Mucosa of stomach (tissue), 1 donor: ENCODE results near the gene ZNF799.
"Not testable (repeated sequence)": the region's sequence is repeated elsewhere in the genome, so short reads cannot be mapped to it uniquely, and the experiment has no call there.

ENCODE experiments used
- H3K27me3 ChIP-seq: one replicate; pipeline ENCODE4 v1.7.0; 2013; ENCODE audit warnings: mild to moderate bottlenecking, low read length; ENCODE audit not compliant: control insufficient read depth, insufficient read depth
- H3K36me3 ChIP-seq: one replicate; pipeline ENCODE4 v1.7.0; 2013; ENCODE audit warnings: low read length; ENCODE audit not compliant: control insufficient read depth, insufficient read depth
- H3K4me1 ChIP-seq: one replicate; pipeline ENCODE4 v1.7.0; 2013; ENCODE audit warnings: mild to moderate bottlenecking, low read length; ENCODE audit not compliant: control insufficient read depth, insufficient read depth
- H3K4me3 ChIP-seq: one replicate; pipeline ENCODE4 v1.7.0; 2013; ENCODE audit warnings: low read length
- H3K9ac ChIP-seq: one replicate; pipeline ENCODE4 v1.7.0; 2013; ENCODE audit warnings: mild to moderate bottlenecking, low read length, moderate library complexity
- H3K9me3 ChIP-seq: one replicate; pipeline ENCODE4 v1.7.0; 2013; ENCODE audit warnings: mild to moderate bottlenecking, low read length, moderate library complexity; ENCODE audit not compliant: control insufficient read depth
- donor health status: Pancreatic carcinoma.

Gene ZNF799

DNA sequence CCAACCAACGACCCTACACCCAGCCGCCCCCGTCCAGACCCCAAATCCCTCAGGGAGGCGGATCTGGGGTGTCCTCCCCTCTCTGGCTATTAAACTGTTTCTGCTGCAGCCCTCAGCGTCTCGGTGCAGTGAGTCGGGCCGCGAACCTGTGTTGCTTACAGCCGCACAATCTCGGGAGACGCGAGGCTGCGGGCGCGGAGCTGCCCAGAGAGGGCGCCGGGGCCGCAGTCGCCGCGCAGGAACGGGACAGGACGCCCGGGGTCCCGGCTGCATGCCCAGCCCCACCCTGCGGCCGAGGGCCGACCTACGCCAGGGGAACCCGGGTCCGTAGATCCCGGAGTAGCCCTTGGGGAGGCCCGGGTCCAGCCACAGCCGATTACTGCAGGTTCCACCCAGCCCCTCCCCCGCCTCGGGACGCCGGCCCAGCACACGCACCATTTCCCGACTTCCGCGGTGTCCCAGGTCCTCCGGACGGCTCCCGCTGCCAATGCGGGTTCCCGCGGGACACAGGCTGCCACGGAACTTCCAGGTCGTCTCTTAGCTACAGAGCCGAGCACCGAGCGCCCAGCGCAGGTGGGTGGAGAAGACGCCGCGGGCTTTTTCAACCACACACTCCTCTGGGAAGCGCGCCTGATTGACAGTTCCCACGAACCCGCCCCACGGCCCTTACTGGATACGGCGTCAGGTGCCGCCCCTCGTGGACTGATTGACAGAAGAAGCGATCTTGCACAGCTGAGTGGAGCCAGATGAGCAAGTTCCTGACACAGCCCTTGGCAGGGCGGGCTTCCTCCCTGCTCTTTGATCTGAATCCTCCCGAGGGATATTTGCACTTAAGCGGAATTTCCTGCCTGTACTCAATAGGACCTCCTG lies at the start of gene ZNF799:
ZNF799 (minus strand) TSS at position 639 of the 870 bp plus-strand sequence; CDS start at position 438, 201 bp downstream.
- H3K36me3 ChIP-seq, result no peaks in the 10 kb centered on the region
- H3K27me3 ChIP-seq, result no peaks in the 10 kb centered on the region
- no peaks in the 10 kb centered on the region for H3K4me1 ChIP-seq
- peak within 1 kb of the TSS; percentile 35 for H3K4me3 ChIP-seq
- H3K9ac ChIP-seq, result peak within 1 kb of the TSS; percentile 54
- H3K9me3 ChIP-seq, result no peaks in the 10 kb centered on the region

DNA sequence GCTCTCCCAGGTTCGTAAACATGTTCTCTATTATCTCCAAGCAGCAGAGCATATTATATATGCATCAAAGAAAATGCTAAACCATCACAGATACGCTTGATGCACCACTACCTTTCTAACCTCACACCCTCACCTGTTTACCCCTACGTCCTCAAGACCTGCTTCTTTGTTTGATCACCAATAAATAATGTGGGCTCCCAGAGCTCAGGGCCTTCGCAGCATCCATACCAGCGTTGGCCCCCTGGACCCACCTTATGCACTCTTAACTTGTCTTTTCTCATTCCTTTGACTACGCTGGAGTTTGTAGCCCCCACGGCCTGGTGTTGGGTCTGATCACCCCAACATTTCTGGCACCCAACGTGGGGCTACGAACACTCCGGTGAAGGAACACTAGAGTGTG lies 49.8 kb upstream of the ZNF799 start:
- Histone ChIP-seq H3K4me3 (no peak overlapping the region), H3K9ac (no peak overlapping the region), H3K27me3 (no peaks in the 10 kb centered on the region), H3K9me3 (no peaks in the 10 kb centered on the region), H3K36me3 (no peaks in the 10 kb centered on the region), H3K4me1 (no peaks in the 10 kb centered on the region)

DNA sequence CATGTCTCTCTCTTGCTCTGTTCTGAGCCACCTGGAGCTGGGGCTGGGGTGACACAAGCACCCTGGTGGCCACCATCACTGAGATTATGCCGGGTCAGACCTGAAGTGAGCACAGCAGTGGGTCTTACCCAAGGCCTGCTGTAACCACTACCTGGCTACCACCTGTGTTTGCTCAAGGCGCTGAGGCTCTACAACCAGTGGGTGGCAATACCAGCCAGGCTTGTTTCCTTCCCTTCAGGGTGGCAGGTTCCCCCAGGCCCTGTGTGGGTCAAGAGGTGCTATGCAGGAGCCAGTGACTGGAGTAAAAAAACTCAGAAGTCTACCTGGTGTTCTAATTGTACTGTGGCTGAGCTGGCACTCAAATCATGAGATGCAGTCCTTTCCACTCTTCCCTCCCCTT lies 47.7 kb upstream of the ZNF799 start:
- Histone ChIP-seq H3K4me3 (no peak overlapping the region), H3K9ac (no peak overlapping the region), H3K36me3 (no peaks in the 10 kb centered on the region), H3K4me1 (no peaks in the 10 kb centered on the region), H3K27me3 (no peaks in the 10 kb centered on the region), H3K9me3 (no peaks in the 10 kb centered on the region)

DNA sequence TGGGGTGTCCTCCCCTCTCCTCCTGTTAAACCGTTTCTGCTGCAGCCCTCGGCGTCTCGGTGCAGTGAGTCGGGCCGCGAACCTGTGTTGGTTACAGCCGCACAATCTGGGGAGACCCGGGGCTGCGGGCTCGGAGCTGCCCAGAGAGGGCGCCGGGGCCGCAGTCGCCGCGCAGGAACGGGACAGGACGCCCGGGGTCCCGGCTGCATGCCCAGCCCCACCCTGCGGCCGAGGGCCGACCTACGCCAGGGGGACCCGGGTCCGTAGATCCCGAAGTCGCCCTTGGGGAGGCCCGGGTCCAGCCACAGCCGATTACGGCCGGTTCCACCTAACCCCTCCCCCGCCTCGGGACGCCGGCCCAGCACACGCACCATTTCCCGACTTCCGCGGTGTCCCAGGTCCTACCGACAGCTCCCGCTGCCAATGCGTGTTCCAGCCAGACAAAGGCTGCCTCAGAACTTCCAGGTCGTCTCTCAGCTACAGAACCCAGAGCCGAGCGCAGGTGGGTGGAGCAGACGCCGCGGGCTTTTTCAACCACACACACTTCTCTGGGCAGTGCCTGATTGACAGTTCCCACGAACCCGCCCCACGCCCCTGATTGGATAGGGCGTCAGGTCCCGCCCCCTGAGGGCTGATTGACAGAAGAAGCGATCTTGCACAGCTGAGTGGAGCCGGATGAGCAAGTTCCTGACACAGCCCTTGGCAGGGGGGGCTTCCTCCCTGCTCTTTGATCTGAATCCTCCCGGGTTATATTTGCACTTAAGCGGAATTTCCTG lies 39.7 kb upstream of the ZNF799 start, which contains the start of gene ZNF443:
ZNF443 (minus strand) TSS at position 481 of the 776 bp plus-strand sequence; CDS start at position 374, 107 bp downstream.
- peak within 1 kb of the TSS; percentile 72 for H3K9ac ChIP-seq
- peak within 1 kb of the TSS; percentile 15 for H3K4me3 ChIP-seq
- no peaks in the 10 kb centered on the region for H3K27me3 ChIP-seq
- no peaks in the 10 kb centered on the region for H3K9me3 ChIP-seq
- H3K36me3 ChIP-seq, result no peaks in the 10 kb centered on the region
- no peaks in the 10 kb centered on the region for H3K4me1 ChIP-seq

DNA sequence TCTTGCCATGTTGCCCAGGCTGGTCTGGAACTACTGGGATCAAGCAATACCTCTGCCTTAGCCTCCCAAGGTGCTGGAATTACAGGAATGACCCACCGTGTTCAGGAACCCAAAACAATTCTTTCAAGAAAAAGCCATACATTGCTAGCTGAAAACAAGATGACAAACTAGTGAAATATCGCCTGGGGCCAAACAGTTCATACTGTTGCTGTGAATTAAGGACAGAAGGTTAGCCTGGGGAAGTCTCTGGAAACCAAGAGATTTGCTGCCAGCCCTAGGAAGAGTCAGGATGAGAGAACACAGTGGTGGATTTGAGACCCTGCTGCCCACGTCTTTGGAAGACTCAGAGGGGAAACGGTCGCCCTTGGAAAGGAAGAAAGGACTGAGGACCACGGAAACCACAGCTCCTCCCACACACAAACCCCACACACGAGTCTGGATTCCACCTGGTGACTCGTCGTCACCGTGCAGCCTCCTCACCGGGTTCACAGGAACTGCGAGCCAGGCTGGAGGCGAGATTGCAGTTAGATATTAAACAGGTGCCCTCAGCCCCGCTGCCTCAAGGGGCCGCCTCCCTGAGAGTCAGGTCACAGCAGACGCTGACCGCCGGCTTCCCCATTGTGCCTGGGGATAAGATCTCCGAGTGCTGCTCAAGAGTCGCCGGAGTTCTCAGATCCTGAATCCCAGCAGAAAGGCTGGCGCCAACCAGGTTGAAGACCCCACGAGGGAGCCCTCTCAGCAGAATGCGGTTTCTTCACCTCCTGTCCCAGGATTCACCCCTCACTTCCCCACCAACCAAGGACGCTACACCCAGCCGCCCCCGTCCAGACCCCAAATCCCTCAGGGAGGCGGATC lies 38.8 kb upstream of the ZNF799 start:
- H3K4me1 ChIP-seq, H3K9me3 ChIP-seq, H3K36me3 ChIP-seq, H3K27me3 ChIP-seq: not testable (repeated sequence)
- Histone ChIP-seq H3K4me3 (peak overlapping the region; percentile 15), H3K9ac (peak overlapping the region; percentile 72)

DNA sequence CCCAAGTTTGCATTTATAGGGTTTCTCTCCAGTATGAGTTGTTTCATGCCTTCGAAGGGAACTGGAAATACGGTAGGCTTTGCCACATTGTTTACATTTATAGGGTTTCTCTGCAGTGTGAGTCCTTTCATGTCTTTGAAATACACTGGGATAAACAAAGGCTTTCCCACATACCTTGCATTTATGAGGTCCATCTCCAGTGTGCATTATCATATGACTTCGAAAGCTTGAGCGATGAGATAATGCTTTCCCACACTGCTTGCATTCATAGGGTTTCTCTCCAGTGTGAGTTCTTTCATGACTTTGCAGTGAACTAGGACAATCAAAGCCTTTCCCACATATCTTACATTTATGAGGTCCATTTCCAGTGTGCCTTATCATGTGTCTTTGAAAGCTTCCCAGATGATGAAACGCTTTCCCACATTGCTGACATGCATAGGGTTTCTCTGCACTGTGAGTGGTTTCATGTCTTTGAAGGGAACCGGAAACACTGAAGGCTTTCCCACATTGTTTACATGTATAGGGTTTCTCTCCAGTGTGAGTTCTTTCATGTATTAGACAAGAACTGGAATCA lies 29.7 kb upstream of the ZNF799 start:
- H3K9ac ChIP-seq, H3K27me3 ChIP-seq, H3K36me3 ChIP-seq, H3K4me3 ChIP-seq, H3K4me1 ChIP-seq, H3K9me3 ChIP-seq: not testable (repeated sequence)

DNA sequence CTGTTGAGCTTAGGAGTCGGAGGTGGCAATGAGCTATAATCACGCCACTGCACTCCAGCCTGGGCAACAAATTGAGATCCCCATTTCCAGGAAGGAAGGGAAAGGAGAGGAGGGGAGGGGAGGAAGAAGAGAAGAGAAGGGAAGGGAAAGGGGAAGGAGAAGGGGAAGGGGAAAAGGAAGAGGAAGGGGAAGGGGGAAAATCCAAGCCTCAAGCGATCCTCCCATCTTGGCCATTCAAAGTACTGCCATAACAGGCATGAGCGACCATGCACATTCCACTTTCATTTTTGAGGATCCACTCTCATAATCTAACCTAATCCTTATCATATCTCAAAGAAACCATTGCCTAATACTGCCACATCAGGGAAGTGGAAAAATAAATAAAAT lies 24.8 kb upstream of the ZNF799 start:
- no peaks in the 10 kb centered on the region for H3K4me1 ChIP-seq
- H3K27me3 ChIP-seq, result no peaks in the 10 kb centered on the region
- no peaks in the 10 kb centered on the region for H3K9me3 ChIP-seq
- no peak overlapping the region for H3K4me3 ChIP-seq
- peaks cover 5% of the 10 kb centered on the region for H3K36me3 ChIP-seq
- no peak overlapping the region for H3K9ac ChIP-seq

DNA sequence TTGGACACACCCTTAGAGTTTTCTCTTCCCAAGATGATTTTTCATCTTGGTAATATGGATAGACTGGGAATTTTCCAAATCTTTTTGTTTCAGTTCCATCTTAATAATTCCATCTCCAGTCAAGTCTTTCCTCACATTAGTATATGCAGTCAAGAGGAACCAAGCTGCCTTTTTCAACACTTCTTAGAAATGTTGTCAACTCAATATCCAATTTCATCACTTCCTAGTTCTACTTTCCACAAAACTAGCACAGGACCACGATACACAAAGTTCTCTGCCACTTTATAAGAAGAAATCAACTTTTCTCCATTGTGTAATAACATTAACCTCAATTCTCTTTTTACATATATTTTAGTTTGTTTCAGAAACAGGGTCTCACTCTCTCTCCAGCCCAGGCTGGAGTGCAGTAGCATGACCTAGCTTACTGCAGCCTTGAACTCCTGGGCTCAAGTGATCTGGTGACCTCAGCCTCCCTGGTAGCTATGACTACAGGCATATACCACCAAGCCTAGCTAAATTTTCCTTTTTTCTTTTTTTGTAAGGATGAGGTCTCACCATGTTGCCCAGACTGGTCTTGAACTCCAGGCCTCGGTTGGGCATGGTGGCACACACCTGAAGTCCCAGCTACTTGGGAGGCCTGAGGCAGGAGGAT lies 24.3 kb upstream of the ZNF799 start:
- Histone ChIP-seq H3K4me1 (no peaks in the 10 kb centered on the region), H3K9me3 (no peaks in the 10 kb centered on the region), H3K27me3 (no peaks in the 10 kb centered on the region), H3K36me3 (peaks cover 2% of the 10 kb centered on the region), H3K4me3 (no peak overlapping the region), H3K9ac (no peak overlapping the region)

DNA sequence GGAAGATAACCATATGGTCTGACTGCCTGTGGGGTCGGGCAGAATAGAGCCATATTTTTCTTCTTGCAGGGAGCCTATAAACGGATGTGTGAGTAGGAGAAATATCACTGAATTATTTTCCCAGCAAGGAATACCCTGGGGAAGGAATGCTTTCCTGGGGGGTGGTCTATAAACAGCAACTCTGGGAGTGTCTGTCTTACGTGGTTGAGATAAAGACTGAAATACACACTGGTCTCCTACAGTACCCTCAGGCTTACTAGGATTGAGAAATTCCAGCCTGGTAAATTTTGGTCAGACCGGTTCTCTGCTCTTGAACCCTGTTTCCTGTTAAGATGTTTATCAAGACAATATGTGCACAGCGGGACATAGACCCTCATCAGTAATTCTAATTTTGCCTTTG lies 16.2 kb upstream of the ZNF799 start:
- H3K9ac ChIP-seq, H3K9me3 ChIP-seq, H3K4me3 ChIP-seq, H3K36me3 ChIP-seq, H3K4me1 ChIP-seq, H3K27me3 ChIP-seq: not testable (repeated sequence)

DNA sequence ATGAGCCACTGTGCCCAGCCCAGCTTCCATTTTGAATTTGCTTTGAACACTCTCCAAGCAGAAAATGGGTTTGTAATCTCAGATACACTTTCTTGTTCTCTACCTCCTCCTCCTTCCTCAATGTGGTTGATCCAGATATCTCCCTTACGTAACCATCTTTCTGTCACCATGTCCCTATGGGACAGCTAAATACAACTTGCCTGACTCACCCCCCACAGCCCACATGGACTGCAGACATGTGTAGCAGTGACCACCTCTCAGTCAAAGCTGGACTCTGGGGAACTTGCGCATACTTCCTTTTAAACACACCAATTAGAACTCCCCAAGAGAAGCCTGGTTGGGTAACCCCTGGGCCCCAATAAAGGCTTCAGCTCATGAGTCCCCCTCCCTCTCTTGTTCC lies 10.8 kb upstream of the ZNF799 start:
- Histone ChIP-seq H3K36me3 (no peaks in the 10 kb centered on the region), H3K9ac (no peak overlapping the region), H3K4me1 (no peaks in the 10 kb centered on the region)

DNA sequence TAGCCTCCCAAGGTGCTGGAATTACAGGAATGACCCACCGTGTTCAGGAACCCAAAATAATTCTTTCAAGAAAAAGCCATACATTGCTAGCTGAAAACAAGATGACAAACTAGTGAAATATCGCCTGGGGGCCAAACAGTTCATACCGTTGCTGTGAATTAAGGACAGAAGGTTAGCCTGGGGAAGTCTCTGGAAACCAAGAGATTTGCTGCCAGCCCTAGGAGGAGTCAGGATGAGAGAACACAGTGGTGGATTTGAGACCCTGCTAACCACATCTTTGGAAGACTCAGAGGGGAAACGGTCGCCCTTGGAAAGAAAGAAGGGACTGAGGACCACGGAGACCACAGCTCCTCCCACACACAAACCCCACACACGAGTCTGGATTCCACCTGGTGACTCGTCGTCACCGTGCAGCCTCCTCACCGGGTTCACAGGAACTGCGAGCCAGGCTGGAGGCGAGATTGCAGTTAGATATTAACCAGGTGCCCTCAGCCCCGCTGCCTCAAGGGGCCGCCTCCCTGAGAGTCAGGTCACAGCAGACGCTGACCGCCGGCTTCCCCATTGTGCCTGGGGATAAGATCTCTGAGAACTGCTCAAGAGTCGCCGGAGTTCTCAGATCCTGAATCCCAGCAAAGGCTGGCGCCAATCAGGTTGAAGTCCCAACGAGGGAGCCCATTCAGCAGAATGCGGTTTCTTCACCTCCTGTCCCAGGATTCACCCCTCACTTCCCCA lies 1.0 kb downstream of the ZNF799 start:
- Histone ChIP-seq H3K4me3 (peak overlapping the region; percentile 35), H3K9ac (peak overlapping the region; percentile 54)
- H3K36me3 ChIP-seq, H3K27me3 ChIP-seq, H3K4me1 ChIP-seq, H3K9me3 ChIP-seq: not testable (repeated sequence)

More for the DNA sequence above, 10.8 kb upstream of the ZNF799 start:
- Histone ChIP-seq H3K4me3 (no peak overlapping the region), H3K9me3 (no peaks in the 10 kb centered on the region), H3K27me3 (no peaks in the 10 kb centered on the region)
